Suppressor macrophage (primary cell): Measurements from ENCODE around the gene MAB21L4.
"Not testable (repeated sequence)": the region's sequence is repeated elsewhere in the genome, so short reads cannot be mapped to it uniquely, and the experiment has no call there.

Experiments used
- DNase-seq, 4 experiments: peaks; one replicate each; pipeline ENCODE4 v3.0.0-alpha.2; 2020 to 2022

The MAB21L4 gene

DNA sequence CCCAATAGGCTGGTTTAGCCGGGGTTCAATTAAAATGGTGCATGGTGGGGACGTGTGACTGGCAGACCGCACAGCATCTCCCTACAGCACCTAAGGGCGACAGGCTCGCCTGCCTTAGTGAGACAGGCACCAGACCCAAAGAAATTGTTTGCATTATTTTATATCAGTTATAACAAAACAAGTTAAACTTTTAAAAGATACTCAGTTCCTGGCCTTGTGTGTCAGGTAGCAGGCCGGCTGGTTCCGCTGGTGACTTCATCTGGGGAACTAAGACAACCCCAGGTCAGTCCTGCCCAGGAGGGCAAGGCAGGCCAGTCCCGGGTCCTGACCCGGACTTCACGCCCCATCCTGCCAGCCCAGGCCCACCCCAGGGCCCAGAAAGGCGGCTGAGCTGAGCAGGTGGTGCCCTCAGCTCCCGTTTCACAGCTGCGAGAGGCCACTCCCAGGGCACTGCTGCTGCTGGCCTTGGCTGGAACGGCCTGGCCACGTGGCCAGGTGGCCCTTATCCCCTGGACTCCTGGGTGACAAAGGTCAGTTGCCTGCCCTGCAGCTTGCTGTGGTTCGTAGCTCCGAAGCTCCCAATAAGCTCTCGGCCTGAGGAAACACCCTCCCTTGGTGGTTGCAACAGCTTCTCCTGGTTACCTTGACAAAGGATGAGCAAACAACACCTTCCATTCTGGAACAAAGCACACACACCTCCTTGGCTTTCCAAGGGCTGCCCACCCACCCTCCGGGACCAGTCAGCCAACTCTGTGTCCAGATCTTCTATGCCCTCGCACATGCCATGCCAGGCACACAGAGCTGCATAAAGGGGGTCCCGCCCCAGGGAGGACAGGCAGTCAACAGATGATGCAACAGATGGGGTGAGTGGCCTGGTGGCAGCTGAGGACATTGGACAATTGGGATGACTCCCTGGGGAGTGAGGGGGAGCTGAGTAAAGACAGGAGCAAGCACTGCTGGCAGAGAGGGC, 38.6 kb downstream of the MAB21L4 start:
- no peak for DNase-seq

DNA sequence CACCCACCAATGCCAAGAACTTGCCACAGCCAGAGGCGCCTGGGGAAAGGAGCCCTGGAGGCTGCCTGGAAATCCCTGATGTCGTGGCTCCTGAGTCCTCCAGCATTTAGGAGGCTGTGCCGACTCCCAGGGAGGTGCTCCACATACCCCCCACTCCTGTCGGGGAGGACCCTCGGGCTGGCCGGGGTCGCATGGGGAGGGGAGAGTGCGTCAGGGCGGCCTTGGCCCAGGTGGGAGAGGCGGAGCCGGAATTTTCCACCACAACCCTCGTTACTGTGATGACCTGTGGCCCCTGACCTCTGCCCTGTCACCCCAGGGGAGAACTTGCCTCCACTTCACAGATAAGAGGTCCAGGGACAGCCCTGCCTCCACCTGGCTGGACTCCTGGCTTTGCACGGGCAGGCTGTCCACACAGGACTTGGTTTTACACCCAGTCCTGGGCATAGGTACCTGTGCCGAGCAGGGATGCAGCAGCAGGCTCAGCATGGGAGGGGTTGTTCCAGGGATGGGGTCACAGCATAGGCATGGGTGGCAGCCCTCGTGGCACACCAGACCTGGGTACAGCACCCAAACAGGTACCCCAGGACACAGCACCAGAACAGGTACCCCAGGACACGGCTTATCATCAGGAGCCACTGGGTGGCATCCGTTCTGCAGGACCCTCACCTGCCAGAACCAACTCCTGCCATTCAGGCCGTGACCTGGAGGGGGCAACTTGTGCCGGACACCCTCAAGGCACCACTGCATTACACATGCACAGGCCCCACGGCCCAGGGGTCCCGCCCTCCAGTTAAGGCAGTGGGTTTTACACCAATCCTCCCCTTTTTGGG, 39.6 kb downstream of the MAB21L4 start:
- DNase-seq, result no peak

DNA sequence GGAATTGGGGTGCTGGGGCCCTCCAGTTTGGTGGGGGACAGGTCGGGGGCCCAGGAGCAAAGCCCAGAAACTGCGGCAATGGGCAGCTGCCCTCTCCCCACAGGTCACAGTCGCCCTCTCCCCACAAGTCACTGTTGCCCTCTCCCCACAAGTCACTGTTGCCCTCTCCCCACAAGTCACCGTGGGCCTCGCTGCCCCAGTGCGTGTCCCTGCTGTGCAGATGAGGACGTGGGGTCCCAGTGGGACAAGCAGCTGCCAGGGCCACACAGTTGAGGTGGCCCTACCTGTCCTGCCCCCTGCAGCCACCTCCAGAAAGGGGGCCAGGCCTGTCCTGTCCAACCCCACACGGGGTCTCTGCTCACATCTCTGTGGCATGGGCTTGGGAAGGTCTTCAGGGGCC, 40.3 kb downstream of the MAB21L4 start:
- no peak for DNase-seq

GRCh38 chr2:240852671-240853314, 43.2 kb downstream of the MAB21L4 start:
- no peak for DNase-seq

- peak; percentile 85 to 91 (median 90) for DNase-seq
Observed at GRCh38 chr2:240851078-240851991, 44.6 kb downstream of the MAB21L4 start.

- no peak for DNase-seq
Observed at GRCh38 chr2:240850756-240851077, 45.2 kb downstream of the MAB21L4 start.

DNA sequence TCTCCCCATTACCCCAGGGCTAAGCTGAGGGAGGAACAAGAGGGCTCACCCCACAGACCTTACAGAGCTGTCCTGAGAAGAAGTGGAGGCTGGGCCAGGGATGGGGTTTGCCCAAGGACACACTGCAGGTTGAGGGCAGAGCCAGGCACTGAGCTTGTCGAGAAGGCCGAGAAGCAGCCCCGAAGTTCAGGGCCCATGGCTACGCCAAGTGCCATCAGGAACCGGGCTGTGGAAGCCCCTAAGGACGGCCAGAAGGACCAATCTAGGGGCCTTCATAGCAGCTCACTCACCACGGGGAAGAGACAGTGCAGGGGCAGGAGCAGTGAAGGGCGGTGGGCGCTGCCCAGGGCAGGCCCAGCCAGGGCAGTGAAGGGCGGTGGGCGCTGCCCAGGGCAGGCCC, 45.9 kb downstream of the MAB21L4 start:
- peak in 1 of 4 experiments; percentile 14 for DNase-seq

- DNase-seq, result no peak
Observed at GRCh38 chr2:240848900-240849680, 46.9 kb downstream of the MAB21L4 start.

DNA sequence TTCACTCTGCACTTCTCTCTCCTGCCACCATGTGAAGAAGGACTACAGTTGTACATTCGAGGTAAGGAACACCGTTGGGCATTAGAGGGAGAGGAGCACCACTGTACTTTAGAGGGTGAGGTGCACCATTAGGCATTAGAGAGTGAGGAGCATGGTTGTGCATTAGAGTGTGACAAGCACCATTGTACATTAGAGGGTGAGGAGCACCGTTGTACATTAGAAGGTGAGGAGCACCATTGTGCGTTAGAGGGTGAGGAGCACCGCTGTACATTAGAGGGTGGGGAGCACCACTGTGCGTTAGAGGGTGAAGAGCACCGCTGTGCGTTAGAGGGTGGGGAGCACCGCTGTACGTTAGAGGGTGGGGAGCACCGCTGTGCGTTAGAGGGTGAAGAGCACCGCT, 48.1 kb downstream of the MAB21L4 start:
- no peak for DNase-seq

GRCh38 chr2:240846873-240847595, 48.9 kb downstream of the MAB21L4 start:
- DNase-seq, result no peak

DNA sequence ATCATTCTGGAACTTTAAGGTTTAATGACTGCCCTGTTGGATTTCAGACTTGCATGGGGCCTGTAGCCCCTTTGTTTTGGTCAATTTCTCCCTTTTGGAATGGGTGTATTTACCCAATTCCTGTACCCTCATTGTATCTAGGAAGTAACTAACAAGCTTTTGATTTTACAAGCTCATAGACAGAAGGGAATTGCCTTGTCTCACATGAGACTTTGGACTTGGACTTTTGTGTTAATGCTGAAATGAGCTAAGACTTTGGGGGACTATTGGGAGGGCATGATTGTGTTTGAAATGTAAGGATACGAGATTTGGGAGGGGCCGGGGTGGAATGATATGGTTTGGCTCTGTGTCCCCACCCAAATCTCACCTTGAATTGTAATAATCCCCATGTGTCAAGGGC, 49.6 kb downstream of the MAB21L4 start:
- not testable (repeated sequence) for DNase-seq

- peak; percentile 59 to 74 (median 65) for DNase-seq
Observed at GRCh38 chr2:240840435-240841060, 55.4 kb downstream of the MAB21L4 start.

DNA sequence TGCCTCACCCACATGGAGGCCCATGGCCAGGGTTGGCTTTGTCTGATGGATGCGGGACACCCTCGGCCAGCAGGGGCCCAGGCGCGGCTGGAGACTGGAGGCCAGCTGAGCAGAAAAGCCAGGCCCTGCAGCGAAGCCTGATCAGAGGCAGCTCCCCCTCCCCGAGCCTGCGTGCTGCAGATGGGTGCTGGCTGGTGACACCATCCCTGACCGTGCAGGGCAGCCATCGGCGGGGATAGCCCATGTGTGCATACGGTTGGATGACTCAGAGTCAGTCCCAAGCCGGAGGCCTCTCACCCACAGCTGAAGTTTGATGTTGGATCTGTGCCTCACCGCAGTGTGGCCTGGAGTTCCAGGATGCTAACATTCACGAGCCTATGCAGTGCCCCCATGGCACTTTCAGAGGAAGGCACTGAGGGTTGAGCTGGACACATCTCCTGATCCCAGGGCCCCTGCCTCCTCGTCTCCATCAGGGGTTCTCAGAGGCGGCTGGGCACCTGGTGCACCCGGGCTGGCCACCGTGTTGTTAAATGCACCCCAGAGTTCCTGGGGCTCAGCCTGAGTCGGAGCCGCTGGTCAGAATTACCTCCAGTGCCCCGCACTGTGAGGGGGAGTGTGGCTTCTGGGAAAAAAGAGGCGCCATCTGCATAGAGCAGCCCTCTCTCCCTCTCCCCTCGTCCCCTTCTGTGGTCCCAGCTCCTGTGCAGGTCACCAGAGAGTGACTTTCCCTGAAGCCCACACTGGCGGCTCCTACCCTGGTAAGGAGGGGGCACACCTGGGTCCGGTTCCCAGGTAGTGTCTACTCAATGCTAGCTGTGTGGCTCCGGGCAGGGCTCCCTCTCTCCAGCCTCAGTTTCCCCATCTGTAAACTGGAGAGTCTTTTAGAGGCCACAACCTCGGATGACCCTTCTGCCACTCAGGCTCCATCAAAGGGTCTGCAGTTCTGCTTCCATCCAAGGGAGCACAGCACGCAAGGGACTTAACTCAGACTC, 56.5 kb downstream of the MAB21L4 start:
- no peak for DNase-seq

DNA sequence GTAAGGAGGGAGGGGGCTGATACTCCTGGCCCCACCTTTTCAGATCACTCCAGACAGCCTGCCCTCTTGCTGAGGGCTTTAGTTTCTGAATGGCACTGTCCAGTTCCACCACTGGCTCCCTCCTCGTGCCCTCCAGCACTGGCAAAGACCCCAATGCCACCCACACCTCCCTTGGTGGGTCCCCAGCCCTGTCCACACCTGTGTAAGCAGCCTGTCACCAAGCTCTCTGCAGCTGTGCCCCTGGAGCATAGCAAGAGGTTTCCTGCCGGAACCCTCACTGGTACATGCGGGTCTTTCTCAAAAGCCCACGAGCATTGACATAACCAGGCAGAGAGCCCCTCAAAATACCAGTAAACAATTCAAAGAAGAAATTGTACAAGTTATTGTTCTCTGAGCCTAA, 58.3 kb downstream of the MAB21L4 start:
- DNase-seq, result no peak

- DNase-seq, result no peak
Observed at GRCh38 chr2:240836781-240837467, 59.0 kb downstream of the MAB21L4 start.
